GM12878 (cell line): ENCODE results near the gene MTMR3. TPM values are rescaled to one million over a fixed set of nuclear protein-coding genes. Genes with fewer than 3 reads are reported as not detected.

ENCODE experiments used
- ATAC-seq: fragments of 200-7000 bp; cut with Tn5 transposase; 3 replicates; pipeline ENCODE4 v1.9.1; 2020; ENCODE audit warnings: mild to moderate bottlenecking, moderate library complexity
- BruUV-seq: library from RNA; stranded (reverse); fragments of 400-500 nt; replicated peaks from 2 replicates; lab custom pipeline; 2021; lab: Mats Ljungman, UMichigan
- CTCF ChIA-PET: fragments of 300-600 bp; sonication (Branson Sonifier 250); formaldehyde crosslinking; extraction: SDS; loops from one replicate; lab custom pipeline; 2021; ENCODE audit warnings: inconsistent platforms; lab: Yijun Ruan, JAX
- POLR2A ChIA-PET: fragments of 350-600 bp; formaldehyde crosslinking; extraction: SDS; loops from one replicate; lab custom pipeline; 2021; ENCODE audit warnings: inconsistent platforms; lab: Charles Lee
- RAD21 ChIA-PET: fragments of 300-600 bp; sonication (Branson Sonifier 250); formaldehyde crosslinking; loops from one replicate; lab custom pipeline; 2023; ENCODE audit warnings: antibody characterized with exemption; ENCODE audit not compliant: unreplicated experiment; lab: Charles Lee
- SMC1A ChIA-PET: fragments of 300-600 bp; sonication (Branson Sonifier 250); formaldehyde crosslinking; loops from one replicate; lab custom pipeline; 2023; ENCODE audit not compliant: unreplicated experiment, uncharacterized antibody; lab: Charles Lee
- DNase-seq: peaks from one replicate; pipeline ENCODE4 v3.0.0-alpha.2; 2011; ENCODE audit warnings: low read depth, low spot score
- FAIRE-seq: peaks from 3 replicates; lab custom pipeline; 2011; peaks lifted over from hg19 to GRCh38; lab: Jason Lieb, UNC
- H2AFZ ChIP-seq: 2 replicates; pipeline ENCODE4 v1.6.0; 2011; ENCODE audit warnings: low read depth, low read length, control low read depth; ENCODE audit not compliant: control insufficient read depth
- H3K27ac ChIP-seq: 2 replicates; pipeline ENCODE4 v1.5.1; 2011; ENCODE audit warnings: control low read depth; ENCODE audit not compliant: control insufficient read depth, insufficient read depth
- H3K27me3 ChIP-seq, 2 experiments: replicated peaks in 1 of 2; 2 replicates each; pipeline versions ENCODE4 v1.6.0 to v1.6.1; 2011; ENCODE audit warnings: low read length in 1 of 2; ENCODE audit not compliant: control insufficient read depth in 2 of 2, insufficient read depth in 2 of 2
- H3K36me3 ChIP-seq, 2 experiments: 2 replicates each; pipeline ENCODE4 v1.5.1; 2011; ENCODE audit warnings: low read length in 1 of 2; ENCODE audit not compliant: control insufficient read depth in 2 of 2, insufficient read depth in 2 of 2
- H3K4me1 ChIP-seq: 2 replicates; pipeline ENCODE4 v1.6.1; 2011; ENCODE audit warnings: mild to moderate bottlenecking, low read length, moderate library complexity, mixed read lengths; ENCODE audit not compliant: control insufficient read depth, insufficient read depth
- H3K4me2 ChIP-seq: 2 replicates; pipeline ENCODE4 v1.6.0; 2011; ENCODE audit warnings: control low read depth; ENCODE audit not compliant: control insufficient read depth, insufficient read depth
- H3K4me3 ChIP-seq: fragments of 200-600 bp; sonication (generic); 2 replicates; pipeline ENCODE4 v1.5.1; 2016
- H3K79me2 ChIP-seq: 2 replicates; pipeline ENCODE4 v1.6.0; 2011; ENCODE audit warnings: low read length; ENCODE audit not compliant: control insufficient read depth, insufficient read depth
- H3K9ac ChIP-seq: 2 replicates; pipeline ENCODE4 v1.8.0; 2011; ENCODE audit warnings: low read length, control low read depth, mixed read lengths; ENCODE audit not compliant: control insufficient read depth, insufficient read depth
- H3K9me3 ChIP-seq: replicated peaks from 3 replicates; pipeline ENCODE4 v1.5.1; 2011; ENCODE audit warnings: mild to moderate bottlenecking, low read length; ENCODE audit not compliant: control insufficient read depth, insufficient read depth
- H4K20me1 ChIP-seq: 2 replicates; pipeline ENCODE4 v1.6.0; 2011; ENCODE audit not compliant: control insufficient read depth, insufficient read depth
- BACH1 ChIP-seq: fragments of 450-650 bp; IDR thresholded peaks from 2 replicates; pipeline ENCODE4 v1.6.1; 2017; ENCODE audit warnings: mild to moderate bottlenecking, borderline replicate concordance
- CBX5 ChIP-seq: sonication (generic); IDR thresholded peaks from 2 replicates; pipeline ENCODE4 v1.6.1; 2016; ENCODE audit warnings: low read depth, moderate library complexity, mild to moderate bottlenecking, inconsistent platforms
- CEBPZ ChIP-seq: fragments of 150-350 bp; IDR thresholded peaks from 2 replicates; pipeline ENCODE4 v1.6.1; 2016; ENCODE audit warnings: low read depth, low read length
- POLR2AphosphoS2 ChIP-seq: IDR thresholded peaks from 2 replicates; pipeline ENCODE4 v1.6.1; 2011; ENCODE audit warnings: low read depth, mild to moderate bottlenecking, low read length, improper control_type of control experiment, moderate library complexity
- RCOR1 ChIP-seq: conservative IDR thresholded peaks from 2 replicates; pipeline ENCODE4 v1.6.1; 2012; ENCODE audit warnings: low read depth, low read length, improper control_type of control experiment
- RUNX3 ChIP-seq: IDR thresholded peaks from 2 replicates; pipeline ENCODE4 v1.6.1; 2012; ENCODE audit warnings: low read length, inconsistent platforms
- SIN3A ChIP-seq: IDR thresholded peaks from 2 replicates; pipeline ENCODE4 v1.6.1; 2012; ENCODE audit warnings: low read depth, low read length, improper control_type of control experiment
- SIX5 ChIP-seq: IDR thresholded peaks from 2 replicates; pipeline ENCODE4 v1.6.1; 2011; ENCODE audit warnings: mild to moderate bottlenecking, low read depth, low read length, moderate library complexity; ENCODE audit not compliant: severe bottlenecking
- SREBF2 ChIP-seq: IDR thresholded peaks from 2 replicates; pipeline ENCODE4 v1.6.1; 2012; ENCODE audit warnings: mild to moderate bottlenecking, low read length
- SUZ12 ChIP-seq: fragments of 200-600 bp; sonication (generic); IDR thresholded peaks from one replicate; pipeline ENCODE4 v1.6.1; 2018; ENCODE audit warnings: antibody characterized with exemption, mild to moderate bottlenecking; ENCODE audit not compliant: unreplicated experiment
- WGBS: methylation state at CpG from one replicate; pipeline ENCODE4 v1.1.6; 2016; ENCODE audit warnings: low lambda C conversion rate; ENCODE audit not compliant: insufficient replicate concordance, insufficient coverage; ENCODE audit errors: missing lambda C conversion rate; 5-methylcytosine and 5-hydroxymethylcytosine counted together
- in situ Hi-C: fragments of 300-500 bp; cut with MboI; formaldehyde crosslinking; loops from 9 replicates; pipeline ENCODE4 v1.14.3; 2018; ENCODE audit warnings: mixed read lengths
- intact Hi-C: fragments of 100-400 bp; cut with micrococcal nuclease; formaldehyde crosslinking; loops from one replicate; pipeline ENCODE4 v1.14.2; 2022; ENCODE audit not compliant: unreplicated experiment
- polyA plus RNA-seq, 11 experiments: library from polyadenylated mRNA; depleted of rRNA in 4 of 11; unstranded in 6 of 11; stranded (reverse) in 5 of 11; fragments of >200 nt; fragmentation: Nextera tagmentation in 4 of 11; fragmentation: Illumina TruSeq in 1 of 11; extraction: Ambion mirVana in 4 of 11; extraction: Trizol in 1 of 11; gene quantifications; 1 replicate in 1 of 11; 2 replicates in 10 of 11; pipeline versions ENCODE4 v1.2.1 to v1.2.3, GENCODE V29; 2011 to 2016; ENCODE audit warnings: inconsistent platforms in 2 of 11, missing spikeins in 2 of 11, low read depth in 1 of 11
- total RNA-seq, 4 experiments: library from RNA; depleted of rRNA in 3 of 4; stranded (reverse); fragments of >200 nt in 3 of 4; fragmentation: Illumina TruSeq in 1 of 4; extraction: Trizol in 1 of 4; gene quantifications; 2 replicates each; pipeline versions ENCODE4 v1.2.1 to v1.2.3, GENCODE V29; 2013 to 2021
- TF ChIP-seq, protein P1 (sequence below): fragments of 450-650 bp; IDR thresholded peaks from 2 replicates; pipeline ENCODE4 v1.6.1; 2018; ENCODE audit warnings: mild to moderate bottlenecking, low read depth, moderate library complexity; ENCODE audit not compliant: partially characterized antibody

Gene MTMR3
- total and polyA plus RNA-seq, 10 of the 15 experiments (the other 5 are each of a cell fraction or from before 2014, with no cell fraction given) = 1.4 to 23.7 (median 10.6) TPM

DNA sequence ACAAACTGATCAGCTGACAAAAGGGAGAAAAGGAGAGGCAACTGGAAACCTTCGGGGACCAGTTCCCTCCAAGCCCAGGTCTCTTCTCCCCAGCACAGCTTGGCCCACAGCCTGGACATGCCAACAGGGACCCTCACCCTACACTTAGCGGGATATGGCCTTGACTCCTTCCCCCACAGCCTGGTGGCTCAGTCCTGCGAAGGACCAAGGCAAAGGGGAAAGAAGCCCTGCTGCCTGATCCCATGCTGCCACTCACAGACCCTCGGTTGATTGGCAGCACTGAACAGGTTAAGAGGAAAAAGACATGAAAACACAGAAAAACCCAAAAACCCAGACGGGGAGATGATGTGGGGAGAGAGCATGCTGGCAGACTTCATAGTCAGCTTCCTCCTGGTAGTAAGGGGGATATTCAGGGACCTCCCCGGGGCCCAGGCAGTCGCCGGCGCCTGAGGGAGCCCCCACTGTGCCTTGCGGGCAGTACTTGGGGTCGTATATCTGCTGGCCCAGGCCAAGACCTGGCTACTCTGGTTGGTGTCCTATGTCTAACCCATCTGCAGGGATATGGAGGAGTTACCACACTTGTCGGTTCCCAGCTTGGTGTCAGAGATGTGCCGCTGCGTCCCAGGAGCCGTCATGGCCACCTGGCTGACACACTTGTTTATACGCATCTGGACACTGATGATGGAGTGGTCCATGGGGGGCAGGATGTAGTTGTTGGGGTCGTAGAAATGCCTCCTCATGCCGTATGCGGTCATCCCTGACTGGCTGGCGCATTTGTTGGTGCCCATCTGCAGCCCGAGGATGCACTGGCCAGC lies 163.1 kb downstream of the MTMR3 start:
- no peaks in the 10 kb centered on the region for H4K20me1 ChIP-seq
- TF ChIP-seq, protein P1, sequence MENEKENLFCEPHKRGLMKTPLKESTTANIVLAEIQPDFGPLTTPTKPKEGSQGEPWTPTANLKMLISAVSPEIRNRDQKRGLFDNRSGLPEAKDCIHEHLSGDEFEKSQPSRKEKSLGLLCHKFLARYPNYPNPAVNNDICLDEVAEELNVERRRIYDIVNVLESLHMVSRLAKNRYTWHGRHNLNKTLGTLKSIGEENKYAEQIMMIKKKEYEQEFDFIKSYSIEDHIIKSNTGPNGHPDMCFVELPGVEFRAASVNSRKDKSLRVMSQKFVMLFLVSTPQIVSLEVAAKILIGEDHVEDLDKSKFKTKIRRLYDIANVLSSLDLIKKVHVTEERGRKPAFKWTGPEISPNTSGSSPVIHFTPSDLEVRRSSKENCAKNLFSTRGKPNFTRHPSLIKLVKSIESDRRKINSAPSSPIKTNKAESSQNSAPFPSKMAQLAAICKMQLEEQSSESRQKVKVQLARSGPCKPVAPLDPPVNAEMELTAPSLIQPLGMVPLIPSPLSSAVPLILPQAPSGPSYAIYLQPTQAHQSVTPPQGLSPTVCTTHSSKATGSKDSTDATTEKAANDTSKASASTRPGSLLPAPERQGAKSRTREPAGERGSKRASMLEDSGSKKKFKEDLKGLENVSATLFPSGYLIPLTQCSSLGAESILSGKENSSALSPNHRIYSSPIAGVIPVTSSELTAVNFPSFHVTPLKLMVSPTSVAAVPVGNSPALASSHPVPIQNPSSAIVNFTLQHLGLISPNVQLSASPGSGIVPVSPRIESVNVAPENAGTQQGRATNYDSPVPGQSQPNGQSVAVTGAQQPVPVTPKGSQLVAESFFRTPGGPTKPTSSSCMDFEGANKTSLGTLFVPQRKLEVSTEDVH = no peak
- TF ChIP-seq RUNX3 (no peak), POLR2AphosphoS2 (no peak), CEBPZ (no peak), BACH1 (no peak), RCOR1 (no peak), SIX5 (no peak), SREBF2 (no peak), CBX5 (no peak), SUZ12 (no peak), SIN3A (no peak)
- TF ChIP-seq, all 136 proteins: peak for 0
- intact Hi-C loops (no loop called here), in situ Hi-C loops (no loop called here)
- no peak for DNase-seq
- RAD21 ChIA-PET = interaction anchor here (1.6 kb wide), 1 partner anchor 32 kb away, joined by 3 read pairs; no protein-coding TSS in a partner anchor
- Histone ChIP-seq H3K9ac (no peak overlapping the region), H2AFZ (no peak overlapping the region), H3K9me3 (no peaks in the 10 kb centered on the region), H3K4me2 (no peak overlapping the region), H3K4me1 (no peaks in the 10 kb centered on the region), H3K27me3 (no peaks in the 10 kb centered on the region), H3K4me3 (no peak overlapping the region), H3K36me3 (no peaks in the 10 kb centered on the region), H3K79me2 (no peaks in the 10 kb centered on the region), H3K27ac (no peak overlapping the region)
- CTCF ChIA-PET = interaction anchor here (0.6 to 1.3 kb wide), 2 partner anchors 43 to 216 kb away, joined by 4 to 9 read pairs; no protein-coding TSS in a partner anchor
- no peak for ATAC-seq
- POLR2A ChIA-PET = no interaction called here
- SMC1A ChIA-PET = interaction anchor here (1.0 to 2.9 kb wide), 2 partner anchors 30 to 41 kb away, joined by 3 to 12 read pairs; no protein-coding TSS in a partner anchor
- BruUV-seq = no TSS peak
- FAIRE-seq = no peak
- 64% methylated on average over 21 of the region's 21 CpGs for WGBS
